DND-41 (cell line): ENCODE results near the gene NRGN.

Experiments
- CTCF ChIP-seq: IDR thresholded peaks from 2 replicates; pipeline ENCODE4 v1.5.1; 2012; ENCODE audit warnings: borderline replicate concordance, low read length, moderate library complexity, mild to moderate bottlenecking; ENCODE audit not compliant: poor library complexity, severe bottlenecking; ENCODE audit errors: extremely low read depth
- EZH2 ChIP-seq: IDR thresholded peaks from 3 replicates; pipeline ENCODE4 v1.6.1; 2012; ENCODE audit warnings: borderline replicate concordance, low read depth, mild to moderate bottlenecking, moderate library complexity, low read length, inconsistent platforms; ENCODE audit not compliant: severe bottlenecking

- TF ChIP-seq CTCF: no peak
- no peak for TF ChIP-seq EZH2
Observed at GRCh38 chr11:124745835-124746620, 6.3 kb downstream of the NRGN start.
